NCI-H1048 (cell line): ENCODE measurements around the gene IKZF3.
"Not testable (repeated sequence)": the region's sequence is repeated elsewhere in the genome, so short reads cannot be mapped to it uniquely, and the experiment has no call there.

ENCODE experiments used
- DNase-seq: peaks from one replicate; lab custom pipeline; 2025; lab: John Stamatoyannopoulos, UW

Gene IKZF3

DNA sequence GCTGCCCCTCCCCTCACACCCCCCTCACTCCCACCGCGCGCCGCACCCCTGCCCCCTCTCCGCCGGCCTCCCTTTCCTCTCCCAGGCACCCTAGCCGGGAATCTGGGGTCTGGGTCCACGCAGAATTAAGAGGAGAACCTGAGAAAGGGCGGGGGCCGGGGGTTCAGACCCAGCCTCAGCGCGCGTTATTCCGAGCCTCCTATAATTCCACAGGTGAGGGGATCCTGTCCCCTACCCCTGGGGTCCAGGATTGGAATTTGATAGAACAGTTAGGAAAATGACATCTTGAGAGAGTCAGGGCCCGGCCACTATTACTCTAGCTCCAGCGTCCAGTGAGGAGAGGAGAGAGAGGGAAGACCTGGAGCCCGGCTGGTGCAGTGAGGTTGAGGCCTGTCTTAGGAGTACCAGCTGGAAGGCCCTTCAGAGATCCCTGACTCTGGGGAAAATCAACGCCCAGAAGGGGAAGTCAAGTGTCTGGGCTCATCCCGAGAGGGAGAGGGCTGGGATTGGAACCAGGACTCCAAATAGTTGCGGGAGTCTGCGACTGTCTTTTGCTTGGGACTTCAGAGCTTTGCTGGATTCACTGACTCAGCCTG, 109.1 kb downstream of the IKZF3 start:
- no peak for DNase-seq

DNA sequence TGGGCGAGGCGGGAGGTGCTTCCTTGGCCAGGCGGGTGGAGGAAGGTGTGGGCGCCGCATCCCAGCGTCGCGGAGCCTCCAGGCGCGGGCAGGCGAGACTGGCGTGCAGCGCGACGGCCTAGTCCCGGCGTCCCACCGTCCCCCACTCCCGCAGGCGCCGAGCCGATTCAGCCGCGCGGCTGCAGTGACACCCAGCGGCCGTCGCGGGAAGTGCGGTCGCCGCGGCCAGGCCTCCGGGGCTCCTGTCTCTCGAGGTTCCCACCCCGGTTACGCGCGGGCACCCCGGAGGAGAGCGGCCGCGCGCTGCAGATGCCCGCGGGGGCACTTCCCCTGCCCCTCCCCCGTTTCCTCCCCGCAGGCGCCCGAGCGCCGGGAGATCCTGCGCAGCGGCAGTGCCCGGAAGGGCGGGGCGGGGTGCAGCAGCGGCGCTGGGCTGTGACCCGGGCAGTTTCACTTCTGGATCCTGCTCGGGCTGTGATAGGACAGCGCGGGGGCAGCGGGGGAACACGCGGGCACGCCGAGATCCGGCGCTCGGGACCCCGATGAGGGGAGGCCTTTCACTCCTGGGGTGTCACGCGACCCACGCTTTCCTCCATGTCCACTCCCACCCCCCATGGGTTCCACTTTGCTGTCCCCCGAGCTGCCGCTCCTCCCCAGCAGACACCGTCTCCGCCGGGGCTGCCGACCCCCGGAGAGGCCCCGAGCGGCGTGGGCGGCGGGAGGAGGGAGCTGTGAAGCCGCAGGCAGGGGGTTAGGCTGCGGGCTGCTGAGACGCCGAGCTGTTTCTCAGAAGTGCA, 109.8 kb downstream of the IKZF3 start:
- DNase-seq: no peak

DNA sequence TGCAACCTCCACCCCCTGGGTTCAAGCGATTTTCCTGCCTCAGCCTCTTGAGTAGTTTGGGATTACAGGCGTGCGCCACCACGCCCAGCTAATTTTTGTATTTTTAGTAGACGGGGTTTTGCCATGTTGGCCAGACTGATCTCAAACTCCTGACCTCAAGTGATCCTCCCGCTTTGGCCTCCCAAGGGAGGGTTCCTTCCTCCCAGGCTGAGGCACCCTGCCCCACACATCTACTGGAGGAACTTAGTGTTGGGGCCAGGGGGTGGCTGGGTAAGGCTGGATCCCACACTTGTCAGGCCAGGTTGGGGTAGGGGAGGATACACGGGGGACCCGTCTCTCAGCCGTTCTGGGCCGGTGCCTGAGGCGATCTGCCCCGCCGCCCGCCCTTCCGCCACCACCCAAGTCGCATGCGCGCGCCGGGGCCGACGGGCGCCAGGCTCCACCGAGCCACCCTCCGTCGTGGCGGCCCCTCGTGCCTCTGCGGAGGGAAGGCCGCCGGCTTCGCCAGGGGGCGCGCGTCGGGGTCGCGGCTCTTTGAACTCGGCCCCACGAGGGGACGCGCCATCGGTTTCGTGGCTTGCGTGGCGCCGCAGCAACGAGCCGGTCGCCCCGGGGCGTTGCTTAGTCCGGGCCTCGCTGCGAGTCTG, 110.5 kb downstream of the IKZF3 start:
- DNase-seq: no peak

DNA sequence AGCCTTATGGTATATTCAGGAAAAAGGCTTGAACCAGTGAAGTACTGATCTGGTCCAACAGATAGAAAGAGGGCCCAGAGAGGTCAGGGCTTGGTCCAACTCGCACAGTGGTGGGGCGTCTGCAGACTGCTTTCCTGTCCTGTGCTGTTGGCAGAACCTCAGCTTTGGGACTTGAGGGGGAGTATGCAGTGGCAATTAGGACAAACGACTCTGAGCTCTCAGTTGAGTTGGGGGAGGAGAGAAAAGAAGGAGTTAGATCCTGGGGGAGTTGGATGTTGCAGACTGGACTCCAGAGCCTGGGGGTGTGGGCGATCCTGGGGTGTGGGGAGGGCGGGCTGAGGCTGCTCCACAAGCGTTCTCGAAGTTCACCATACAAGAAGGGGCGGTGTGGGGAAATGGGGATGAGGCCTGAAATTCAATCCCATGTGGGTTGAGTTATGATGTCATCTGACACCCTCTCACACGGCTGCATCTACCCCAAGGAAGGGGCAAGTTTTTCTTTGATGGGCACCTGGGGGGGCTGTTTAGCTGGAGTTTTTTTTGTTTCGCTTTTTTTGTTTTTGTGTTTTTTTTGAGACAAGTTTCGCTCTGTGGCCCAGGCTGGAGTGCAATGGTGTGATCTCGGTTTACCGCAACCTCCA, 111.8 kb downstream of the IKZF3 start:
- DNase-seq: no peak

DNA sequence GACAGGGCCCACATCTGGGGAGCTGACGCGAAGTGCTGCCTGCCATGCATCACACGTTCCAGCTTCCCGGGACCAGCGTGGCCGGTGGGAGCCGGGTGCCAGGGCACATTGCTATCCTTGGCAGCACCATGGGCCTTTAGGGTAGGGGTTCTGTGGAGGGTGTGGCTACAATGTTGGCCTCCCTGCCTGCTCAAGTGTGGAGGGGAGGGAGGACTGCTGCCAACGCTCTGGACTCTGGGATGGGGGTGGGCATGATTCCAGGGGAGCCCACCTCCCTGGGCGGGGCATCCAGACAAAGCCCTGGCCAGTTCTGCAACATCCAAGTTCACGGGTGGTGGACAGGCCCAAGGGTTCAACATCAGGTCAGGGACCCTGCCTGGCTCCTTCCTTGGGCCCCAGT, 112.5 kb downstream of the IKZF3 start:
- no peak for DNase-seq

DNA sequence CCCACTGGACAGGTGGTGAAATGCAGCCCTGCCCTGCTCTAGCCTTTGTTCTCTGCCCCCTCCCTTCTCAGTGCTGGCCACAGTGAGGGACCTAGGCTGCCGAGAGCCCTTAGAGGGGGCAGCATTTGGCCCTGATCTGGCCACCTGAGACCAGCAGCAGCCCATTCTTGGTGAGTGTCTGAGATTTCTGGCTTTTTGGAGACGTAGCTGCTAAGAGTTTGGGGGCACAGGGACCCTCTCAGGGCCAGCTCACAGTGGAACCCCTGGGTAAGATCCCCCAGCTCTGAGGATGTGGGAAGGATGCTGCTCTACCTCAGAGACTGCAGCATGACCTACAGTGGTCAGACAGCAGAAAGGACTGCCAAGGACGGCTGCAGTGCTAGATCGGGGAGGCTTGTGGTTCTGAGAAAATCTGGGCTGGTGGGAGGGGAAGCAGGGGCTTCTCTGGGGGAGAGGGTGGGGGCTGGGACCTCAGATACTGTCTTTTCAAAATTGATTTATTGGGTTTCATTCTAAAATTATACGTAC, 113.0 kb downstream of the IKZF3 start:
- DNase-seq: no peak

DNA sequence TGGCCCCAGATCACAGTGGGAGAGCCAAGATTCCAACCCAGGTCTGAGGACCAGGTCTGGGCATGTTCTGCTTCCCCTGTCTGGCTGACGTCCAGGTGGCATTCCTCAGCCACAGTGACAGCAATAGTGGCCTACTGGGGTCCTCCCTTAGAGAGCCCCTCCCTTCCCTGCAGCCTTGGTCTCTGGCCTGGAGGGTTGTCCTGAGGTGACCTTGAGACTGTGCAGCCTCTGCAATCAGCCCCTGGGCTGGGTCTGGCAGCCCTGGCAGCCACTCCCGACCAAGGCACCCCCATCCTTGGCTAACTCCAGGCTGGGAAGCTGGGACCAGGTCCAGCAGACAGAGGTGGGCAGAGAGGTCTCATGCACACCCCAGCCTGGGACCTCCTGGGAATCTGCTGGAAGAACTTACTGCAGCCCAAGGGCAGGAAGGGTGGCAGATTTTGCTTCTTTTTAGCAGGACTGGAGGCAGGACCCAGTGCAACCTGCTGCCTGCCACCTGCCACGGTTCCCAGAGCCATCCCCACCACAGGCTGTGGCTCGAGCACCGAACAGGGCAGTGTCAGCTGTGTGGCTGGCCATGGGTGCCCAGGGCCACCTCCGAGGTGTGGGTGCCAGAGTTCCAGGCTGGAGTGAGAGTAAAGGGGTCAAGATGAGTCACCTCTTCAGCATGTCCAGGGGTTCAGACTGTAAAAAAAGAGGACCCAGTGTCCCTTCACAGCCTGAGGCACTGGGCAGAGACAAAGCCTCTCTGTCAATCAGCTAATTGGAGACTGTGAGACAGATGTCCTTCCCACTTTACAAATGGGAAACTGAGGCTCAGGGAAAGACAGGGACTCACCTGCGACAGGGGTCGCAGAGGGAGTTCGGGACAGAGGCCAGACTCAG, 113.7 kb downstream of the IKZF3 start:
- no peak for DNase-seq

DNA sequence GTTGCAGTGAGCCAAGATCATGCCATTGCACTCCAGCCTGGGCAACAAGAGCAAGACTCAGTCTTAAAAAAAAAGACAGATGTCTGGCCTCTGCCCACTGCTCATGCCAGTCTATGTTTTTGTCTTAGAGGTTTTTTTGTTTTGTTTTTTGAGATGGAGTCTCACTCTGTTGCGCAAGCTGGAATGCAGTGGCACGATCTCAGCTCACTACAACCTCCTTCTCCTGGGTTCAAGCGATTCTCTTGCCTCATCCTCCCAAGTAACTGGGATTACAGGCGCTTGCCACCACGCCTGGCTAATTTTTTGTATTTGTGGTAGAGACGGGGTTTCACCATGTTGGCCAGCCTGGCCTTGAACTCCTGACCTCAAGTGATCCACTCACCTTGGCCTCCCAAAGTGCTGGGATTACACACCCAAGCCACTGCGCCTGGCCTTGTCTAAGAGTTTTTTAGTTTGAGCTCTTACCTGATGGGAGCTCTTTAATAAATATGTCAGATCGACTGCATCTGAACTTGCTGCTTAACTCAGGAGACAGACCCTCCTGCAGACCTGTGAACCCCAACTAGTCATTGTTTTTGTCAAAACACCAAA, 115.6 kb downstream of the IKZF3 start:
- not testable (repeated sequence) for DNase-seq

DNA sequence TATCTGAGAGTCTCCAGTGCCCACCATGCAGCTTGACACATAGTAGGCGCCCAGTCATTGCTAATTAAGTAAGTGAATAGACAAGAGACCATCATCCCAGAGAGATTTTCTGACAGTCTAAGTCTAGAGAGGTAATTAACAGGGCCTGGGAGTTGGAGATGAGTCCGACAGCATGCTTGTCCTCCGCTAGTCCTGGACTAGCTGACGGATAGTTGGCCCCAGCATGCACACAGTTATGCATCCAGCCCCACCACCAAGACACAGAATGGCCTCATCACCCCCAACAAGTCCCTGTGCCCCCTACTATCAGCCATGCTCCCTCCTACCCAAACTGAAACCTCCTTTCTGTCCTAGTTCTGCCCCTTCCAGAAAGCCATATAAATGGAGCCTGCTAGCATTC, 116.4 kb downstream of the IKZF3 start:
- DNase-seq: no peak

DNA sequence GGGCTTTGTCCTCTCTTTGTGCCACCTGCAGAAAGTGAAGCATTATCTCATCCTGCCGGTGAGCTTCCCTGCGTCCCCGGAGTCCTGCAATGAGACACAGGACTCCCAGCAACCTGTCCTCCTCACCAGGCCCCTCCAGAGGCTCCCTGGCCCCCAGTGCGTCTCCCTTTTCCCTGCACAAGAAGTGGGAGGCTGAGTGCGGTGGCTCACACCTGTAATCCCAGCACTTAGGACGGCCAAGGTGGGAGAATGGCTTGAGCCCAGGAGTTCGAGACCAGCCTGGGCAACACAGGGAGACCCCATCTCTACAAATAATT, 118.0 kb downstream of the IKZF3 start:
- DNase-seq: no peak

DNA sequence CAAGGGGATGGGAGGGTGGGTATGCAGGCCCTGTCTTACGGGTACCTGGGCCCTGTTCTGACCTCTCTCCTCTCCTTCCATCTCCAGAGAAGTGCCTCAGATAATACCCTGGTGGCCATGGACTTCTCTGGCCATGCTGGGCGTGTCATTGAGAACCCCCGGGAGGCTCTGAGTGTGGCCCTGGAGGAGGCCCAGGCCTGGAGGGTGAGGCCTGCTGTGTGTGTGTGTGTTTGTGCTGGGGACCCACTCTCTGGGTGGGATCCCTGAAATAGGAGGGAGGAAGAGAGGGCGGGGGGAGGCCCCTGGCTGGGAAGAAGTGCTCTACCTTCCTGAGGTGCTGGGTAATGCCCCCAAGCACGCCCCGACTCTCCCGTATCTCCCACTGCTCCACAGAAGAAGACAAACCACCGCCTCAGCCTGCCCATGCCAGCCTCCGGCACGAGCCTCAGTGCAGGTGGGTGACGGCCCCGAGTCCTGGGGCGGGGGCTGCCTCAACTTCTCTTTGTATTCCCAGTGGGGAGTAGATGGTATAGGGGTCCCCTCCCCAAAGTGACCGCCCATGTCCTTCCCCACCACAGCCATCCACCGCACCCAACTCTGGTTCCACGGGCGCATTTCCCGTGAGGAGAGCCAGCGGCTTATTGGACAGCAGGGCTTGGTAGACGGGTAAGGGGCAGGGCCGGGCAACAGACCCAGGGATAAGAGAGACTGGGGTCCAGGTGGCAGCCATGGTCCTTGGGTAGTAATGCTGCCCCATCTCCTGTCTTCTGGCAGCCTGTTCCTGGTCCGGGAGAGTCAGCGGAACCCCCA, 118.6 kb downstream of the IKZF3 start:
- DNase-seq: no peak

DNA sequence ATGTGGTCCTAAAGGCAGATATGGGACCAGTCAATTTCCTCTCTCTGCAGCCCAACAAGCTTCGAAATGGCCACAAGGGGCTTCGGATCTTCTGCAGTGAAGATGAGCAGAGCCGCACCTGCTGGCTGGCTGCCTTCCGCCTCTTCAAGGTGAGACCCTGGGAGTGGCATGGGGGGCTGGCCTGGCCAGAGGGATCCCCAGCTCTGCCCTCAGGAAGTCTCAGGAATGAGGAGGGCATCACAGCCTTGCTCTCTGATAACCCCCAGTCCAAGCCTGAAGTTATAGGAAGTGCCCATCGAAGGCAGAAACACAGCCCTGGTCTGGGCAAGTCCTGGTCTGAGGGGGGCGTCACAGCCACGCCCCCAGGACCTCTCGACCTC, 119.3 kb downstream of the IKZF3 start:
- no peak for DNase-seq

DNA sequence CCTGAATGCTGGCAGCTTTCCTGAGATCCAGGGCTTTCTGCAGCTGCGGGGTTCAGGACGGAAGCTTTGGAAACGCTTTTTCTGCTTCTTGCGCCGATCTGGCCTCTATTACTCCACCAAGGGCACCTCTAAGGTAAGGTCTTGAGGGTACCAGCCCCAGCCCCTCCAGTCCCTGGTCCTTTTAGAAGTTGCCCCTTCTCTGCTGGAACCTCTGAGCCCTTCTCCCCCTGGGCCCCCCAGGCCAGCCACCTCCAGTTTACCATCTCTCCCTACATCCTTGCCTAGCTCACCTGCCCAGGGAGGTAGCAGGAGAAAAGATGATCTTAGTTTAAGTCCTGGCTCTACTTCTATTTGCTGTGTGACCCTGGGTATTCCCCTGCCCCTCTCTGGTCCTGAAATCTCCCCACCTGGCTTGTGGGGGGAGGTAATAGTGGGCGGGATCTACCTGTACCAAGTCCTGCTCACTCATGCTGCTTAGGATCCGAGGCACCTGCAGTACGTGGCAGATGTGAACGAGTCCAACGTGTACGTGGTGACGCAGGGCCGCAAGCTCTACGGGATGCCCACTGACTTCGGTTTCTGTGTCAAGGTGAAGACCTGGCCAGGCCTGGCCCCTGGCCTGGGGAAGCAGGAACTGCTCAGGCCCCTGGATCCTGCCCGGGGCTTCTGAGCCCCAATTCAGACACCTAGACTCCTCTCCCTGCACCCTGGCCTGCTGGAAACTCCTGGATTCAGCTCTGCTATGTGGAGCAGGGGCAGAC, 119.9 kb downstream of the IKZF3 start:
- no peak for DNase-seq

DNA sequence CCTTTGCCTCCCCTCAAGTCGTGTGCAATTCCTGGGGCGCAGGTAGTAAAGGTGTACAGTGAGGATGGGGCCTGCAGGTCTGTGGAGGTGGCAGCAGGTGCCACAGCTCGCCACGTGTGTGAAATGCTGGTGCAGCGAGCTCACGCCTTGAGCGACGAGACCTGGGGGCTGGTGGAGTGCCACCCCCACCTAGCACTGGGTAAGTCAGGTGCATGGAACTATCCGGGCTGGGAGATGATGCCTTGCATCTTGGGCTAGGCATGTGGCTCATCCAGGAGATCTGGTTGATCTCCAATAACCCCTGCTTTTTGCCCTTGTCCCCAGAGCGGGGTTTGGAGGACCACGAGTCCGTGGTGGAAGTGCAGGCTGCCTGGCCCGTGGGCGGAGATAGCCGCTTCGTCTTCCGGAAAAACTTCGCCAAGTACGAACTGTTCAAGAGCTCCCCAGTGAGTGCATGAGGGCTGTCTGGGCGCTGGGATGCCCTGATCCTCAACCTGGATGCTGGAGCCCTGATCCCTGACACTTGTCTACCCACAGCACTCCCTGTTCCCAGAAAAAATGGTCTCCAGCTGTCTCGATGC, 121.2 kb downstream of the IKZF3 start:
- no peak for DNase-seq

DNA sequence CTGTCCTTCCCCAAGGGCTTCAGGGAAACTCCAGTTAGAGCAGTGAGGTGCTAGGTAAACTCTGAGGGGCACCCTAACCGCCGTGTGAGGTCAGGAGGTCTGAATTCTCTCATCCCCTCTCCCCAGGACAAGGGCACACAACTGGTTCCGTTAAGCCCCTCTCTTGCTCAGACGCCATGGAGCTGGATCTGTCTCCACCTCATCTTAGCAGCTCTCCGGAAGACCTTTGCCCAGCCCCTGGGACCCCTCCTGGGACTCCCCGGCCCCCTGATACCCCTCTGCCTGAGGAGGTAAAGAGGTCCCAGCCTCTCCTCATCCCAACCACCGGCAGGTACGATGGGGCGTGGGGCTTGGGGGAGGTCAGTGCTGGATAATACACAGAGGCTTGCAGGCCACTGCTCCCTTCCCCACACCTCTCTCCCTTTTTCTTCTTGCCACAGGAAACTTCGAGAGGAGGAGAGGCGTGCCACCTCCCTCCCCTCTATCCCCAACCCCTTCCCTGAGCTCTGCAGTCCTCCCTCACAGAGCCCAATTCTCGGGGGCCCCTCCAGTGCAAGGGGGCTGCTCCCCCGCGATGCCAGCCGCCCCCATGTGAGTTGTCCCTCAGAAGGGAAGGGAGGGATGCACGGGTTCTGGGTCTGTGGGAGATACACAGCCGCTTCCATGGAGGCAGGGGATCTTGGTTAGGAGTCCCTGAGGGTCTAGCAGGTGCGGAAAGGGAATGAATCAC, 121.8 kb downstream of the IKZF3 start:
- no peak for DNase-seq

DNA sequence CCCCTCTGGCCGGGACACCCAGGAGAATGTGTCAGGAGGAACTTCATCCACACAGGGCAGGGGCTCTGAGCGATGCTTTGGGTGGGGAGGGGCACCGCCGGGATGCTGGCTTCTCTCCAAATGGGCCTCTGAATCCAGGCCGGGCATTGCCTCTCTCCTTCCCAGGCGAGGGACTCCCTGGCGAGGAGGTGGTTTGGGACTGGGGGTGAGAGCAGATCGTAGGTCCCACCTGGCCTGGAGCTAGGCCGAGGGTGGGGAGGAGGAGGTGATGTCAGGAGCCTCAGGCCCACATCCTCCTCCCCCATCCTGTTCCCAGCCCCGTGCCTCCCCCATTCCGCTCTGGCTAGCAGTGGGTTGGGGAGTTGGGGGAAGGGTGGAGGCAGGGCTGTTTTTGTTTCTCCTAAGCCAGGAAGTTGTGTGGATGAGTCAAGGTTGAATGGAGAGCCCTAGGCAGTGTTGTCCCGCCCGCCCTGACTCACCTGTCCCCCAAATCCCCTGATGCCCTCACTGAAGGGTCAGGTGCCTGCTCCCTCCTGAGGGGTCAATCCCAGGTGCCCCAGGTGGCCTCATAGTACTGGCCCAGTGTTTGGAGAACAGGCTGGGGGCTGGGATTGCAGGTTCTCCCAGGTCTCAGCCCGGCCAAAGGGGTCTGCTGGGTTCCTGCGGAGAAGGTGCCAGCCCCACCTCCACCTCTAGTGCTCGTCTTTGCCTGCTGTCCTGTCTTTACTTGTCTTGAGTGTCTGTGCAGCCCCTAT, 123.6 kb downstream of the IKZF3 start:
- DNase-seq: no peak

DNA sequence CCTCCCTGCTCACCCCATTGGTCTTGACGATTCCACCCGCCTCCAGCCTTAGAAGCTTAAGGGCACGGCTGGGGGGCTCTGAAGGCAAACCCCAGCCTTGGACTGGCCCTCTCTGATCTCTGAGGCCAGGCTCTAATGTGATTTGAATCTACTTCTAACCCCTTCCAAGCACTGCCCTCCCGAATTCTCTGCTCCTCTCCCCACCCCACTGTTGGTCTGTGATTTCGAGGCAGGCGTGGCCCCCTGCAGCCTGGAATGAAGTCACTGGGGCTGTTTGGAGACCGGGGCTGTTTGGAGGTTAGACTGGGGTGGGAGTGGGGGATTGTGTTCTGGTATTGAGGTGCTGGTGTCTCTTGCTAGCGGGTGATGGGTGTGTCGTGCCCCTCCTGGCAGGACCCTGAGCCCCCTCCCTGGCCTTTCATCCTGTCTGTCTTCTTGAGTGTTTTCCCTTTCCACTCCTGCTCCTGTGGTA, 124.2 kb downstream of the IKZF3 start:
- DNase-seq: no peak
